Hepatocyte (in vitro differentiated cells): ENCODE results near the gene SLC38A5. TPM values are rescaled to one million over a fixed set of nuclear protein-coding genes. Genes with fewer than 3 reads are reported as not detected.
"Not testable (repeated sequence)": the region's sequence is repeated elsewhere in the genome, so short reads cannot be mapped to it uniquely, and the experiment has no call there.

Experiments used
- DNase-seq: peaks from one replicate; pipeline ENCODE4 v3.0.0-alpha.2; 2016; ENCODE audit warnings: low spot score
- H2AFZ ChIP-seq: fragments of 200-600 bp; sonication (generic); 2 replicates; pipeline ENCODE4 v1.6.0; 2016; ENCODE audit warnings: antibody characterized with exemption, mild to moderate bottlenecking
- H3K27ac ChIP-seq: fragments of 200-600 bp; sonication (generic); 2 replicates; pipeline ENCODE4 v1.5.1; 2016; ENCODE audit warnings: mild to moderate bottlenecking
- H3K27me3 ChIP-seq: fragments of 200-600 bp; sonication (generic); 2 replicates; pipeline ENCODE4 v1.6.1; 2016
- H3K36me3 ChIP-seq: fragments of 200-600 bp; sonication (generic); replicated peaks from 2 replicates; pipeline ENCODE4 v1.5.1; 2016; ENCODE audit warnings: low read depth; ENCODE audit not compliant: insufficient read depth
- H3K4me1 ChIP-seq: fragments of 200-600 bp; sonication (generic); 2 replicates; pipeline ENCODE4 v1.5.1; 2016; ENCODE audit warnings: mild to moderate bottlenecking, moderate library complexity; ENCODE audit not compliant: insufficient read depth
- H3K4me2 ChIP-seq: fragments of 200-600 bp; sonication (generic); 2 replicates; pipeline ENCODE4 v1.6.0; 2016
- H3K4me3 ChIP-seq: fragments of 200-600 bp; sonication (generic); 2 replicates; pipeline ENCODE4 v1.5.1; 2016; ENCODE audit warnings: mild to moderate bottlenecking
- H3K79me2 ChIP-seq: fragments of 200-600 bp; sonication (generic); 2 replicates; pipeline ENCODE4 v1.6.0; 2017; ENCODE audit warnings: mild to moderate bottlenecking
- H3K9me2 ChIP-seq: fragments of 200-600 bp; sonication (generic); replicated peaks from 2 replicates; pipeline ENCODE4 v1.6.0; 2017; ENCODE audit warnings: mild to moderate bottlenecking; ENCODE audit not compliant: insufficient read depth
- H3K9me3 ChIP-seq: fragments of 200-600 bp; sonication (generic); 2 replicates; pipeline ENCODE4 v1.5.1; 2016; ENCODE audit warnings: low read depth, mild to moderate bottlenecking
- H4K20me1 ChIP-seq: fragments of 200-600 bp; sonication (generic); 2 replicates; pipeline ENCODE4 v1.6.0; 2016; ENCODE audit warnings: mild to moderate bottlenecking; ENCODE audit not compliant: insufficient read depth, poor library complexity, severe bottlenecking
- CTCF ChIP-seq: fragments of 200-600 bp; sonication (generic); IDR thresholded peaks from 2 replicates; pipeline ENCODE4 v1.5.1; 2016; ENCODE audit warnings: antibody characterized with exemption, mild to moderate bottlenecking; ENCODE audit not compliant: poor library complexity
- EZH2 ChIP-seq: fragments of 200-600 bp; sonication (generic); IDR thresholded peaks from 2 replicates; pipeline ENCODE4 v1.6.1; 2016; ENCODE audit warnings: antibody characterized with exemption, mild to moderate bottlenecking, borderline replicate concordance
- EZH2phosphoT487 ChIP-seq: fragments of 200-600 bp; sonication (generic); IDR thresholded peaks from one replicate; pipeline ENCODE4 v1.6.1; 2018; ENCODE audit warnings: antibody characterized with exemption, mild to moderate bottlenecking, low read depth, moderate library complexity; ENCODE audit not compliant: unreplicated experiment, severe bottlenecking
- WGBS: methylation state at CpG from one replicate; pipeline ENCODE4 v1.1.6; 2016; ENCODE audit warnings: low lambda C conversion rate; ENCODE audit errors: missing lambda C conversion rate; 5-methylcytosine and 5-hydroxymethylcytosine counted together
- polyA plus RNA-seq: library from polyadenylated mRNA; unstranded; fragments of >200 nt; fragmentation: Nextera tagmentation; extraction: Ambion mirVana; gene quantifications from 2 replicates; pipeline ENCODE4 v1.2.1, GENCODE V29; 2016
- total RNA-seq: library from RNA; depleted of rRNA; stranded (reverse); fragments of >200 nt; gene quantifications from 2 replicates; pipeline ENCODE4 v1.2.3, GENCODE V29; 2014

SLC38A5 gene
- total and polyA plus RNA-seq, 2 experiments from 2014 or later: 14.5 to 17.8 TPM

DNA sequence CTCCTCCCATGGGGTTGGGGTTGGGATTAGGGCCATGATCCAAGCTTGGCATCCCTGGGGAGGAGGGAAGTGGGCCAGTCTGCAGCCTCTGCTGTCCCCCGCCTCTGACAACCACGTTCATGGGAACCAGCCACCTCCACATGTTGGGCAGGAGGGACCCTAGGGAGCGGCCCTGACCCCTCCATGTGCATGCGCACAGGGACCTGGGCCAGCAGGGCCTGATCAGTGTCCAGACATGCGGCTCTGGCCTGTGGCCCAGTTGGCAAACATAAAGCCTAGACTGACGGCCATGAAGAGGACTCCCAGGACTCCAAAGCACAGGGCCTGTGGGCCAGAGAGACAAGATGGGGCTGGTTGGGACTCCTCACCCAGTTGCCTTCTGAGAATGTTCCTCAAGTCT lies 11.3 kb downstream of the SLC38A5 start:
- no peak overlapping the region for H3K4me2 ChIP-seq
- WGBS: 90% methylated on average over 6 of the region's 6 CpGs
- H4K20me1 ChIP-seq: no peaks in the 10 kb centered on the region
- no peaks in the 10 kb centered on the region for H3K36me3 ChIP-seq
- H3K9me2 ChIP-seq: no peaks in the 10 kb centered on the region
- H2AFZ ChIP-seq: no peak overlapping the region
- no peaks in the 10 kb centered on the region for H3K79me2 ChIP-seq
- no peaks in the 10 kb centered on the region for H3K27me3 ChIP-seq
- no peaks in the 10 kb centered on the region for H3K9me3 ChIP-seq
- H3K4me3 ChIP-seq: no peak overlapping the region
- TF ChIP-seq CTCF: no peak
- TF ChIP-seq EZH2phosphoT487: no peak
- no peak for TF ChIP-seq EZH2
- H3K27ac ChIP-seq: no peak overlapping the region
- no peak for DNase-seq
- H3K4me1 ChIP-seq: no peaks in the 10 kb centered on the region

- H3K36me3 ChIP-seq: no peaks in the 10 kb centered on the region
- no peaks in the 10 kb centered on the region for H4K20me1 ChIP-seq
- TF ChIP-seq EZH2phosphoT487 (no peak), EZH2 (no peak), CTCF (no peak)
- H3K9me3 ChIP-seq: no peaks in the 10 kb centered on the region
- no peak overlapping the region for H3K27ac ChIP-seq
- no peak overlapping the region for H3K4me3 ChIP-seq
- no peaks in the 10 kb centered on the region for H3K4me1 ChIP-seq
- H3K4me2 ChIP-seq: no peak overlapping the region
- 84% methylated on average over 6 of the region's 6 CpGs for WGBS
- H3K9me2 ChIP-seq: no peaks in the 10 kb centered on the region
- no peak for DNase-seq
- no peak overlapping the region for H2AFZ ChIP-seq
- H3K79me2 ChIP-seq: no peaks in the 10 kb centered on the region
- H3K27me3 ChIP-seq: no peaks in the 10 kb centered on the region
Measured at GRCh38 chrX:48456628-48457331, 13.3 kb downstream of the SLC38A5 start.

DNA sequence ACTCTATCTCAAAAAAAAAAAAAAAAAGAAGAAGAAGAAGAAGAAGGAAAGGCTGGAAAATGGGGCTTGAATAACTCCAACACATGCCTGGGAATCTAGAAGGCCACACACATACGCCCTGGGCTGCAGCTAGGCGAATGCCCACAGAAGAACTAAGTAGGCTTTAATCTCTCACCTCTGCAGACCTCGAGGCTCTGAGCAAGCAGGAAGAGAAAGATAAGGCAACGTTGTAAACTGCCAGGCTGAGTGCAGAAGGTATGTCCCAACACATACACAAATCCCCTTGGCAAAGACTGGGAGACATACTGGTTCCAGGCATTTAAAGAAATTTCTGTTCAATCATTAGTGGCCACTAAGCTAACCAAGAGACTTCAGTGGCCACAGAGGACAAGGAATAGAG lies 18.4 kb downstream of the SLC38A5 start:
- Histone ChIP-seq H3K4me1 (no peaks in the 10 kb centered on the region), H3K4me3 (no peak overlapping the region), H4K20me1 (no peaks in the 10 kb centered on the region), H3K79me2 (no peaks in the 10 kb centered on the region), H3K36me3 (no peaks in the 10 kb centered on the region), H3K27ac (no peak overlapping the region), H3K9me3 (no peaks in the 10 kb centered on the region), H3K27me3 (no peaks in the 10 kb centered on the region), H3K4me2 (no peak overlapping the region), H2AFZ (no peak overlapping the region), H3K9me2 (no peaks in the 10 kb centered on the region)
- WGBS: 39% methylated on average over 4 of the region's 4 CpGs
- TF ChIP-seq EZH2 (no peak), EZH2phosphoT487 (no peak), CTCF (no peak)
- DNase-seq: no peak

DNA sequence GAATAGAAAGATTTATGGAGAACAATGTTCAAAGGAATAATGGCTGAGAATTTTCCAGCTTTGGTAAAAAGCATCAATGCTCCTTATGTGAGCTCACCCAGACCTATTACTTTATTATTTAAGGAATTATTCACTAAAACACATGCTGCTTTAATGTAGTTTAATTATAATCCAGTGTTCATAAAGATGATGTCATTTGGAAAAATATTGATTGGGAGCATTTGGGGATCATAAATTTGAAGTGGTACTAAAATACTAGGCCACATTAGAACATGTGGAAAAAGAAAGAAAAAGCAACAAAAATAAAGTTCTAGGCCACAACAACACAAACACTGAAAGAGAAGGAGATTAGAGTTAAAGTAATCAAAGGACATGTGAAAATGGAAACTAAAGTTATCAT lies 20.0 kb downstream of the SLC38A5 start:
- Histone ChIP-seq H3K9me2 (no peaks in the 10 kb centered on the region), H4K20me1 (no peaks in the 10 kb centered on the region), H3K9me3 (no peaks in the 10 kb centered on the region), H3K79me2 (no peaks in the 10 kb centered on the region), H3K36me3 (no peaks in the 10 kb centered on the region), H3K4me1 (no peaks in the 10 kb centered on the region), H2AFZ (no peak overlapping the region), H3K4me2 (no peak overlapping the region), H3K4me3 (no peak overlapping the region), H3K27me3 (no peaks in the 10 kb centered on the region), H3K27ac (no peak overlapping the region)
- no peak for DNase-seq
- no peak for TF ChIP-seq EZH2phosphoT487
- TF ChIP-seq EZH2: no peak
- TF ChIP-seq CTCF: no peak

DNA sequence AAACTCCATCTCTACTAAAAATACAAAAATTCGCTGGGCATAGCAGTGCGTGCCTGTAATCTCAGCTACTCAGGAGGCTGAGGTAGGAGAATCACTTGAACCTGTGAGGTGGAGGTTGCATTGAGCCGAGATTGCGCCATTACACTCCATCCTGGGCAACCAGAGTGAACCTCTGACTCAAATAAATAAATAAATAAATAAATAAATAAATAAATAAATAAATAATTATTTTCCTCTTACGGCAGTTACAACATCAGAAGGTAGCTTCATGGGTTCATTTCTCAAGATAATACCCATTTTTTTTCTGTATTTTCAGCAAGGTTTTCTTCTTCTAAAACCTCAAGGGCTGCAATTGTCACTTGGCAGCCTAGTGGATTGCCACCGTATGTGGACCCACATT lies 22.9 kb downstream of the SLC38A5 start:
- not testable (repeated sequence) for H4K20me1 ChIP-seq, H2AFZ ChIP-seq, H3K27me3 ChIP-seq, H3K9me3 ChIP-seq, H3K9me2 ChIP-seq, H3K4me2 ChIP-seq, DNase-seq, H3K36me3 ChIP-seq, H3K79me2 ChIP-seq, H3K4me1 ChIP-seq, H3K27ac ChIP-seq, H3K4me3 ChIP-seq
- WGBS: 89% methylated on average over 6 of the region's 6 CpGs
